Mononuclear cell (primary cell): Measurements from ENCODE around the gene SLC39A12. TPM values are rescaled to one million over a fixed set of nuclear protein-coding genes. Genes with fewer than 3 reads are reported as not detected.

Source experiments
- H3K27me3 ChIP-seq: 2 replicates; pipeline ENCODE4 v1.6.0; 2011; ENCODE audit warnings: low read length, control low read depth; ENCODE audit not compliant: insufficient read depth
- H3K4me1 ChIP-seq: 2 replicates; pipeline ENCODE4 v1.5.1; 2011; ENCODE audit warnings: mild to moderate bottlenecking, low read length, control low read depth; ENCODE audit not compliant: insufficient read depth
- H3K4me3 ChIP-seq: 2 replicates; pipeline ENCODE4 v1.5.1; 2011; ENCODE audit warnings: mild to moderate bottlenecking, low read length, moderate library complexity
- H3K9me3 ChIP-seq: 2 replicates; pipeline ENCODE4 v1.5.1; 2011; ENCODE audit warnings: low read depth, mild to moderate bottlenecking, control low read depth, low read length
- total RNA-seq: library from RNA; depleted of rRNA; stranded (reverse); fragments of >200 nt; gene quantifications from one replicate; pipeline ENCODE4 v1.2.3, GENCODE V29; 2012

SLC39A12 gene
- total RNA-seq, 1 donor = not detected

GRCh38 chr10:18066947-18067346, 115.2 kb downstream of the SLC39A12 start:
- H3K4me1 ChIP-seq = no peaks in the 10 kb centered on the region

GRCh38 chr10:18068401-18068800, 116.7 kb downstream of the SLC39A12 start:
- Histone ChIP-seq H3K27me3 (no peaks in the 10 kb centered on the region), H3K9me3 (no peaks in the 10 kb centered on the region), H3K4me1 (no peaks in the 10 kb centered on the region), H3K4me3 (no peak overlapping the region)

More at GRCh38 chr10:18066947-18067346, 115.2 kb downstream of the SLC39A12 start:
- Histone ChIP-seq H3K27me3 (no peaks in the 10 kb centered on the region), H3K9me3 (no peaks in the 10 kb centered on the region), H3K4me3 (no peak overlapping the region)

GRCh38 chr10:18071591-18071990, 119.9 kb downstream of the SLC39A12 start:
- H3K4me3 ChIP-seq = no peak overlapping the region
- H3K9me3 ChIP-seq = no peaks in the 10 kb centered on the region
- H3K4me1 ChIP-seq = no peaks in the 10 kb centered on the region
- no peaks in the 10 kb centered on the region for H3K27me3 ChIP-seq

GRCh38 chr10:18073314-18073713, 121.6 kb downstream of the SLC39A12 start:
- H3K4me3 ChIP-seq = no peak overlapping the region
- no peaks in the 10 kb centered on the region for H3K9me3 ChIP-seq
- H3K27me3 ChIP-seq = no peaks in the 10 kb centered on the region
- no peaks in the 10 kb centered on the region for H3K4me1 ChIP-seq

GRCh38 chr10:18075881-18076280, 124.2 kb downstream of the SLC39A12 start:
- Histone ChIP-seq H3K27me3 (no peaks in the 10 kb centered on the region), H3K4me3 (no peak overlapping the region), H3K4me1 (no peaks in the 10 kb centered on the region), H3K9me3 (no peaks in the 10 kb centered on the region)

- no peaks in the 10 kb centered on the region for H3K27me3 ChIP-seq
- H3K4me3 ChIP-seq = no peak overlapping the region
- H3K4me1 ChIP-seq = no peaks in the 10 kb centered on the region
- no peaks in the 10 kb centered on the region for H3K9me3 ChIP-seq
Measured at GRCh38 chr10:18079665-18080295, 128.1 kb downstream of the SLC39A12 start.

GRCh38 chr10:18082381-18082780, 130.7 kb downstream of the SLC39A12 start:
- no peaks in the 10 kb centered on the region for H3K9me3 ChIP-seq
- no peaks in the 10 kb centered on the region for H3K4me1 ChIP-seq
- H3K4me3 ChIP-seq = no peak overlapping the region
- H3K27me3 ChIP-seq = no peaks in the 10 kb centered on the region

- H3K4me3 ChIP-seq = no peak overlapping the region
- no peaks in the 10 kb centered on the region for H3K27me3 ChIP-seq
- no peaks in the 10 kb centered on the region for H3K4me1 ChIP-seq
- no peaks in the 10 kb centered on the region for H3K9me3 ChIP-seq
Measured at GRCh38 chr10:18085855-18086254, 134.1 kb downstream of the SLC39A12 start.

GRCh38 chr10:18086746-18087145, 135.0 kb downstream of the SLC39A12 start:
- H3K4me3 ChIP-seq = no peak overlapping the region
- no peaks in the 10 kb centered on the region for H3K4me1 ChIP-seq
- no peaks in the 10 kb centered on the region for H3K9me3 ChIP-seq
- no peaks in the 10 kb centered on the region for H3K27me3 ChIP-seq

- Histone ChIP-seq H3K4me1 (no peaks in the 10 kb centered on the region), H3K9me3 (no peaks in the 10 kb centered on the region), H3K27me3 (no peaks in the 10 kb centered on the region), H3K4me3 (no peak overlapping the region)
Measured at GRCh38 chr10:18087355-18087754, 135.6 kb downstream of the SLC39A12 start.

Other genes with a start within 250 kb of the SLC39A12 start
- under 0.01 TPM for gene TMEM236, start 199.7 kb upstream of the SLC39A12 start, total RNA-seq
- gene MRC1, start 142.6 kb upstream of the SLC39A12 start, total RNA-seq = 0.21 TPM
- gene CACNB2, start 188.5 kb downstream of the SLC39A12 start, total RNA-seq = not detected